B cell (primary cell): ENCODE data around the gene FBLN2. TPM values are rescaled to one million over a fixed set of nuclear protein-coding genes. Genes with fewer than 3 reads are reported as not detected.

ENCODE experiments used
- ATAC-seq: fragments of 200-7000 bp; cut with Tn5 transposase; one replicate; pipeline ENCODE4 v1.10.0; 2021; ENCODE audit warnings: low read depth, mild to moderate bottlenecking, moderate number of reproducible peaks, moderate library complexity
- CTCF ChIA-PET: fragments of 350-600 bp; sonication (Branson Sonifier 250); formaldehyde crosslinking; loops from one replicate; lab custom pipeline; 2021; ENCODE audit warnings: antibody characterized with exemption, inconsistent platforms; lab: Charles Lee
- POLR2A ChIA-PET: fragments of 350-600 bp; sonication (Branson Sonifier 250); formaldehyde crosslinking; loops from one replicate; lab custom pipeline; 2021; ENCODE audit warnings: antibody characterized with exemption; lab: Charles Lee
- DNase-seq: peaks from one replicate; pipeline ENCODE4 v3.0.0; 2013
- H2AFZ ChIP-seq: 2 replicates; pipeline ENCODE4 v1.6.1; 2012; ENCODE audit warnings: mild to moderate bottlenecking, low read depth, low read length; ENCODE audit not compliant: insufficient read depth, poor library complexity, severe bottlenecking
- H3K27ac ChIP-seq, 2 donors: 1 replicate in 1 of 2; 2 replicates in 1 of 2; pipeline ENCODE4 v1.5.1; 2012 to 2013; ENCODE audit warnings: low read length in 2 of 2, mild to moderate bottlenecking in 2 of 2, moderate library complexity in 1 of 2
- H3K27me3 ChIP-seq, 4 experiments: fragments of 200-600 bp in 1 of 4; sonication (generic) in 1 of 4; replicated peaks in 1 of 4; 1 replicate in 2 of 4; 2 replicates in 2 of 4; pipeline versions ENCODE4 v1.6.1 to v1.7.0; 2013 to 2016; ENCODE audit warnings: low read length in 3 of 4, mild to moderate bottlenecking in 2 of 4, mixed read lengths in 1 of 4, moderate library complexity in 1 of 4; ENCODE audit not compliant: insufficient read depth in 4 of 4, control insufficient read depth in 3 of 4; ENCODE audit errors: control extremely low read depth in 1 of 4
- H3K36me3 ChIP-seq, 2 experiments: replicated peaks in 1 of 2; 1 replicate in 1 of 2; 2 replicates in 1 of 2; pipeline versions ENCODE4 v1.6.1 to v1.7.1; 2013; ENCODE audit warnings: low read length in 1 of 2; ENCODE audit not compliant: insufficient read depth in 2 of 2, control insufficient read depth in 1 of 2; ENCODE audit errors: control extremely low read depth in 1 of 2, extremely low read depth in 1 of 2
- H3K4me1 ChIP-seq, 2 donors: fragments of 200-600 bp in 1 of 2; sonication (generic) in 1 of 2; 1 replicate in 1 of 2; 2 replicates in 1 of 2; pipeline versions ENCODE4 v1.5.1 to v1.6.1; 2013 to 2017; ENCODE audit warnings: low read length in 2 of 2; ENCODE audit not compliant: control insufficient read depth in 2 of 2, insufficient read depth in 2 of 2
- H3K4me2 ChIP-seq: replicated peaks from 2 replicates; pipeline ENCODE3; 2012; ENCODE audit warnings: mild to moderate bottlenecking, low read depth, low read length; ENCODE audit not compliant: poor library complexity, severe bottlenecking
- H3K4me3 ChIP-seq, 5 experiments: fragments of 200-600 bp in 1 of 5; sonication (generic) in 1 of 5; 1 replicate in 3 of 5; 2 replicates in 2 of 5; pipeline versions ENCODE4 v1.5.1 to v1.7.0; 2011 to 2016; ENCODE audit warnings: low read length in 4 of 5, mild to moderate bottlenecking in 4 of 5, low read depth in 2 of 5, control low read depth in 1 of 5, moderate library complexity in 1 of 5; ENCODE audit not compliant: insufficient read depth in 1 of 5; ENCODE audit errors: control extremely low read depth in 1 of 5, extremely low read depth in 1 of 5
- H3K79me2 ChIP-seq: fragments of 200-600 bp; sonication (generic); one replicate; pipeline ENCODE4 v1.6.0; 2016; ENCODE audit warnings: low read length; ENCODE audit not compliant: control insufficient read depth, insufficient read depth
- H3K9ac ChIP-seq: fragments of 200-600 bp; sonication (generic); 2 replicates; pipeline ENCODE4 v1.6.1; 2017; ENCODE audit warnings: mild to moderate bottlenecking, low read length, moderate library complexity
- H3K9me3 ChIP-seq, 3 donors: one replicate each; pipeline versions ENCODE4 v1.6.1 to v1.7.1; 2013; ENCODE audit warnings: low read length in 2 of 3; ENCODE audit not compliant: control insufficient read depth in 2 of 3, insufficient read depth in 1 of 3; ENCODE audit errors: control extremely low read depth in 1 of 3
- H4K20me1 ChIP-seq: 2 replicates; pipeline ENCODE4 v1.6.0; 2012; ENCODE audit warnings: mild to moderate bottlenecking, low read length; ENCODE audit not compliant: insufficient read depth, control insufficient read depth, poor library complexity, severe bottlenecking
- H3K27ac Mint-ChIP-seq: one replicate; pipeline ENCODE4 v1.8.0; 2021; ENCODE audit warnings: mixed read lengths
- H3K27me3 Mint-ChIP-seq: one replicate; pipeline ENCODE4 v1.8.0; 2021; ENCODE audit warnings: mixed read lengths
- H3K4me1 Mint-ChIP-seq: one replicate; pipeline ENCODE4 v1.8.0; 2021; ENCODE audit warnings: mixed read lengths
- H3K4me3 Mint-ChIP-seq: one replicate; pipeline ENCODE4 v1.8.0; 2021; ENCODE audit warnings: mixed read lengths
- H3K9me3 Mint-ChIP-seq: one replicate; pipeline ENCODE4 v1.8.0; 2022; ENCODE audit warnings: mixed read lengths; ENCODE audit not compliant: insufficient read depth
- EZH2 ChIP-seq: IDR thresholded peaks from 2 replicates; pipeline ENCODE4 v1.6.1; 2012; ENCODE audit warnings: borderline replicate concordance, low read depth, mild to moderate bottlenecking, moderate library complexity, low read length; ENCODE audit not compliant: insufficient read depth, poor library complexity, severe bottlenecking
- WGBS: methylation state at CpG from one replicate; pipeline ENCODE4 v1.1.5; 2013; ENCODE audit warnings: missing lambda C conversion rate; ENCODE audit not compliant: insufficient coverage; 5-methylcytosine and 5-hydroxymethylcytosine counted together
- intact Hi-C: fragments of 100-400 bp; cut with micrococcal nuclease; formaldehyde crosslinking; loops from one replicate; pipeline ENCODE4 v1.10.0; 2022
- polyA plus RNA-seq: library from polyadenylated mRNA; depleted of rRNA; stranded (reverse); fragments of >200 nt; gene quantifications from 2 replicates; pipeline ENCODE4 v1.2.3, GENCODE V29; 2012
- total RNA-seq, 2 donors: library from RNA; stranded (reverse); fragments of 120-200 nt in 1 of 2; gene quantifications; 1 replicate in 1 of 2; 2 replicates in 1 of 2; pipeline versions ENCODE4 v1.2.3 to v1.2.4, GENCODE V29; 2013 to 2022
- TF ChIP-seq, protein P1 (sequence below): fragments of 200-600 bp; IDR thresholded peaks from one replicate; pipeline ENCODE4 v1.8.0; 2022; ENCODE audit warnings: antibody characterized with exemption, mild to moderate bottlenecking

Gene FBLN2
- total and polyA plus RNA-seq, 2 donors (not counting 1 experiment from before 2014, with no cell fraction given): 3.6 to 8.2 TPM

DNA sequence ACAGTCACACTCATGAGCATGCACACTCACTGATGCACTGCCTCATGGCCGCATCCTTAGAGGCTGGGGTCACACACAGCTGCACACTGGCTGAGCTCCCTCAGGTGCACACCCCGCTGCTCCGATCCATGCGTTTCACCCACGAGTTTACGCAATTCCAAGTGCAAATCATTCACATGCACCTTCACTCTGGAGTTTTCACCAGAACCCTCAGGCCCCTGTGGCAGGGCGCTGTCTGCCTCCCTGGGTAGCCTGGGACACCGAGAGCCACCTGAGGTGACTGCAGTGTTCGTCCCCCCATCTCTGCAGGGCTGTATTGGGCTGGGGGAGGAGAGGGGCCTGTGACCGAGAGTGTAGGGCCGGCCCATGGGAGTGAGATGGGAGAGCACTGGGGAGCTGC, 134.8 kb downstream of the FBLN2 start:
- Mint-ChIP-seq H3K27ac (no peak overlapping the region), H3K4me3 (no peak overlapping the region), H3K4me1 (no peaks in the 10 kb centered on the region), H3K9me3 (no peaks in the 10 kb centered on the region), H3K27me3 (peaks cover 21% of the 10 kb centered on the region)
- Histone ChIP-seq H3K27ac (no peak overlapping the region), H3K36me3 (no peaks in the 10 kb centered on the region), H3K9me3 (no peaks in the 10 kb centered on the region), H3K27me3 (peaks cover 0 to 2% (median 0%) of the 10 kb centered on the region in 4 experiments), H3K4me1 (no peaks in the 10 kb centered on the region), H2AFZ (no peak overlapping the region), H3K4me3 (no peak overlapping the region), H3K9ac (no peak overlapping the region), H3K4me2 (no peak overlapping the region), H3K79me2 (no peaks in the 10 kb centered on the region), H4K20me1 (no peaks in the 10 kb centered on the region)
- ATAC-seq (no peak), DNase-seq (no peak)
- TF ChIP-seq EZH2: no peak
- TF ChIP-seq, protein P1, sequence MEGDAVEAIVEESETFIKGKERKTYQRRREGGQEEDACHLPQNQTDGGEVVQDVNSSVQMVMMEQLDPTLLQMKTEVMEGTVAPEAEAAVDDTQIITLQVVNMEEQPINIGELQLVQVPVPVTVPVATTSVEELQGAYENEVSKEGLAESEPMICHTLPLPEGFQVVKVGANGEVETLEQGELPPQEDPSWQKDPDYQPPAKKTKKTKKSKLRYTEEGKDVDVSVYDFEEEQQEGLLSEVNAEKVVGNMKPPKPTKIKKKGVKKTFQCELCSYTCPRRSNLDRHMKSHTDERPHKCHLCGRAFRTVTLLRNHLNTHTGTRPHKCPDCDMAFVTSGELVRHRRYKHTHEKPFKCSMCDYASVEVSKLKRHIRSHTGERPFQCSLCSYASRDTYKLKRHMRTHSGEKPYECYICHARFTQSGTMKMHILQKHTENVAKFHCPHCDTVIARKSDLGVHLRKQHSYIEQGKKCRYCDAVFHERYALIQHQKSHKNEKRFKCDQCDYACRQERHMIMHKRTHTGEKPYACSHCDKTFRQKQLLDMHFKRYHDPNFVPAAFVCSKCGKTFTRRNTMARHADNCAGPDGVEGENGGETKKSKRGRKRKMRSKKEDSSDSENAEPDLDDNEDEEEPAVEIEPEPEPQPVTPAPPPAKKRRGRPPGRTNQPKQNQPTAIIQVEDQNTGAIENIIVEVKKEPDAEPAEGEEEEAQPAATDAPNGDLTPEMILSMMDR: no peak
- intact Hi-C loops: no loop called here
- CTCF ChIA-PET: no interaction called here
- POLR2A ChIA-PET: no interaction called here
- 93% methylated on average over 11 of the region's 11 CpGs for WGBS

DNA sequence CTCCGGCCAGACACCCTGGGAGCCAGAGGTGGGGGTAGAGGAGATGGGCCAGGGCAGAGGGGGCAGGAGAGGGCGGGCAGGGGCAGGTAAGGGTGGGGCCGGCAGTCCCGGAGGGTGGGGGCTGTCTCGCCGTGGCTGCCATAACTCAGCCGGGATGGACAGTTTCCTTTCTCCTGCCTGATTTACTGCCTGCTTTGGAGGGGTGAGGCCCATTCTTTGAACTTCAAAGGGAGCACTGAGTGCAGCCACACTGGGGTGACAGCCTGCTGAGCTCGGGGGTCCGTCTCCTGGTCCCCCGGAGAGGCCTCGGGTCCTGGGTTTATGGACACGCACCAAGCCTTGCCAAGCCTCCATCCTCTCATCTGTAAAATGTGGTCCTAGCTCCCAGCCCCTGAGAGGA, 135.4 kb downstream of the FBLN2 start:
- Mint-ChIP-seq H3K4me1 (no peaks in the 10 kb centered on the region), H3K27me3 (peaks cover 22% of the 10 kb centered on the region), H3K9me3 (no peaks in the 10 kb centered on the region), H3K4me3 (no peak overlapping the region), H3K27ac (no peak overlapping the region)
- Histone ChIP-seq H3K4me3 (no peak overlapping the region), H2AFZ (no peak overlapping the region), H3K79me2 (no peaks in the 10 kb centered on the region), H3K4me1 (no peaks in the 10 kb centered on the region), H4K20me1 (no peaks in the 10 kb centered on the region), H3K9me3 (no peaks in the 10 kb centered on the region), H3K4me2 (no peak overlapping the region), H3K9ac (no peak overlapping the region), H3K36me3 (no peaks in the 10 kb centered on the region), H3K27me3 (peaks cover 0 to 2% (median 0%) of the 10 kb centered on the region in 4 experiments), H3K27ac (no peak overlapping the region)
- intact Hi-C loops: no loop called here
- no peak for ATAC-seq
- DNase-seq: no peak
- TF ChIP-seq, protein P1: no peak
- no peak for TF ChIP-seq EZH2
- CTCF ChIA-PET: no interaction called here
- WGBS: 53% methylated on average over 10 of the region's 12 CpGs
- POLR2A ChIA-PET: no interaction called here
